ENCODE data around the gene NDUFAF2. TPM values are rescaled to one million over a fixed set of nuclear protein-coding genes. Genes with fewer than 3 reads are reported as not detected.

Gene NDUFAF2
- total and polyA plus RNA-seq, 2 of the 13 experiments (the other 11 are each of a cell fraction or from before 2014, with no cell fraction given), result 34.0 to 78.4 TPM

DNA sequence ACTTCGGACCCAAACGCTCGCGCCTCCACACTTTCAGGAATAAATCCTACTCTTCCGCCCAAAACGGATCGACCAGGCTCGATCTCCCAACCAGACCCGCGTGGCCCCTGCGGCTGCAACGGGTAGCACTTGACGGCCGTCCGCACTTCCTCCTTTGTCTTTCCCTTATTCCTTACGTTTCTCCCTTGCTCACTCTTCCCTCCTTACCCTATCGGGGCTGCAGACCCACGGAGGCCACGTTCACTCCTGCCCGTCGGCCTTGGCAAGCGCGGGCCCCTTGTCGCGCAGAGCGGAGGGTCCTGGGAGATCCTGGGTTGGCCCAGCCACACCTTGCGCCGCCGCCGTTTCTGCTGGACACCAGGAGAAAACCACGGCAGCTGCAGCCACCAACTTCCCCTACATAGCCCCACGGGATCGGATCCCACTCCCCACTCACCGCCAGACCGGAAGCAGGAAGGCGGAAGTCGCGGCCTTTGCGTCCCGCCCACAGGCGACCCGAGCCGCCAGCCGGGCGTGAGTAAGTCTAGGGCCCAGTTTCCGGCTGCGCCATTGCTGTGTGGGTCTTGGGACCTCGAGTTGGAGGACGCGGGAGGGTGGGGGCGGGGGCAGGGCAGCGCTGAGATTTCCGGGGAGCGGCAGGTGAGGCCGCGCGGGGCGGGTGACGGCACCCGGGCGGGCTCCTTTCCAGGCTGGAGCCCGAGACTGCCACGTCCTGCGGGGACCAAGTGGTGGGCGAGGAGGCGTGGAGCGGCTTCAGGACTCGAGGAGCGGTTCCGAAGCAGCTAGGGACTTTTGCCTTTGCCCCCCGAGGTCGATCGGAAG, 217.2 kb downstream of the NDUFAF2 start, which contains the start of gene SMIM15 (continued):
- peak; percentile 89; the same call in 1 of the 2 replicates for TF ChIP-seq ZNF33A (CRISPR knock-in tag; IDR thresholded peaks at IDR 0.05; ENCODE audit: borderline replicate concordance)
- no peak for TF ChIP-seq TCF7 (IDR thresholded peaks at IDR 0.05; ENCODE audit: low read depth)
- TF ChIP-seq ETV6 (CRISPR knock-in tag; conservative IDR thresholded peaks at IDR 0.05), result peak; percentile 58; the same call in 1 of the 2 replicates
- TF ChIP-seq HDAC1 (CRISPR knock-in tag; IDR thresholded peaks at IDR 0.05), result peak; percentile 91
- no peak for TF ChIP-seq RORA (CRISPR knock-in tag; IDR thresholded peaks at IDR 0.05)
- TF ChIP-seq ZNF614 (CRISPR knock-in tag; IDR thresholded peaks at IDR 0.05; ENCODE audit: borderline replicate concordance), result peak; percentile 67; the same call in 1 of the 2 replicates
- 0 out of 2 replicates have a peak, but pooled peaks have one; percentile 72 for TF ChIP-seq ZNF678 (CRISPR knock-in tag; IDR thresholded peaks at IDR 0.05)
- no peak for TF ChIP-seq MAFK (conservative IDR thresholded peaks at IDR 0.05 in 1 of 2, IDR thresholded peaks at IDR 0.05 in 1 of 2; ENCODE audit: low read length in 2 of 2)
- TF ChIP-seq ZNF747 (CRISPR knock-in tag; IDR thresholded peaks at IDR 0.05; ENCODE audit: borderline replicate concordance), result no peak
- peak; percentile 66 for TF ChIP-seq MEF2D (CRISPR knock-in tag; IDR thresholded peaks at IDR 0.05)
- no peak for TF ChIP-seq MAFF (IDR thresholded peaks at IDR 0.05; ENCODE audit: low read depth, low read length)
- TF ChIP-seq ZNF512B (CRISPR knock-in tag; IDR thresholded peaks at IDR 0.05; ENCODE audit: borderline replicate concordance), result 0 out of 2 replicates have a peak, but pooled peaks have one; percentile 24
- no peak for TF ChIP-seq ZNF496 (CRISPR knock-in tag; IDR thresholded peaks at IDR 0.05; ENCODE audit: insufficient replicate concordance)
- no peak; the same call in 1 of the 2 replicates for TF ChIP-seq AFF4 (CRISPR knock-in tag; IDR thresholded peaks at IDR 0.05)
- peak; percentile 49; the same call in 1 of the 2 replicates for TF ChIP-seq CREB1 (IDR thresholded peaks at IDR 0.05)
- TF ChIP-seq CREB1 (CRISPR knock-in tag; IDR thresholded peaks at IDR 0.05), result peak; percentile 64
- TF ChIP-seq AGO2 (optimal IDR thresholded peaks at IDR 0.05; ENCODE audit: low read depth, low read length), result peak; percentile 92
- TF ChIP-seq SSRP1 (CRISPR knock-in tag; IDR thresholded peaks at IDR 0.05), result no peak
- 0 out of 2 replicates have a peak, but pooled peaks have one; percentile 53 for TF ChIP-seq SIN3A (IDR thresholded peaks at IDR 0.05; ENCODE audit: borderline replicate concordance, low read depth, low read length)
- TF ChIP-seq ZNF792 (CRISPR knock-in tag; IDR thresholded peaks at IDR 0.05), result peak; percentile 60
- TF ChIP-seq KDM5A (IDR thresholded peaks at IDR 0.05; ENCODE audit: borderline replicate concordance, low read length), result peak; percentile 61; the same call in 1 of the 2 replicates
- TF ChIP-seq ZNF605 (CRISPR knock-in tag; IDR thresholded peaks at IDR 0.05), result peak; percentile 80
